ENCODE results near the gene FLT4.

DNA sequence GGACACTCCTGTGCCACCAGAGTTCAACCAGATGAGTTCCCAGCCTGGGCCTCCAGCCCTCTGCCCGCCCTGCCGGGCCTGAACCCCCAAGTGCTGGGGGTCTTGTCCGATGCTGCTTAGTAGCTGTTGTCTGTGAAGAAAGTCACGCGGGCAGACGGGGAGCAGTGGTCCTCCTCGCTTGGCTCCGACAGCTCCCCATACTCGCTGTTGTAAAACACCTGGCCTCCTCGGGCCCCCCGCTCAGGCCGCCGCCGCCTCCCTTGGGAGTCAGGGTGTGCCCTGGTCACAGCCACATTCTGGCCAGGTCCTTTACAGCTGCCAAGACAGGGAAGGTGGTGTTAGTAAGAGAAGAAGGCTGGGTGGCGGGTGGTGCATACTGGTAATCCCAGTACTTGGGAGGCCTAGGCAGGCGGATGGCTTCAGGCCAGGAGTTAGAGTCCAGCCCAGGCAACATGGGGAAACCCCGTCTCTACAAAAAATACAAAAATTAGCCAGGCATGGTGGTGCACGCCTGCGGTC lies 46.3 kb downstream of the FLT4 start:
- TF ChIP-seq CTCF (IDR thresholded peaks at IDR 0.05; ENCODE audit: low read depth, low read length, poor library complexity, severe bottlenecking) (no peak), EZH2phosphoT487 (IDR thresholded peaks at IDR 0.05; ENCODE audit: borderline replicate concordance, low read length) (no peak)

Measured in DOHH2 (cell line).